Astrocyte of the cerebellum (primary cell): ENCODE results near the gene C1orf94.

Experiments used
- DNase-seq: peaks from one replicate; pipeline ENCODE4 v3.0.0-alpha.2; 2011; ENCODE audit warnings: low read depth
- H3K4me3 ChIP-seq: 2 replicates; pipeline ENCODE4 v1.5.1; 2011; ENCODE audit warnings: mild to moderate bottlenecking, low read depth, low read length, moderate library complexity
- in situ Hi-C: cut with HindIII; loops from 2 replicates; pipeline ENCODE4 v1.10.0; 2017; ENCODE audit warnings: low sequenced_read_pairs
- TF ChIP-seq, protein P1 (sequence below): IDR thresholded peaks from 2 replicates; pipeline ENCODE4 v1.5.1; 2012; ENCODE audit warnings: low read length, low read depth, moderate library complexity, mild to moderate bottlenecking; ENCODE audit errors: missing control alignments

Gene C1orf94

DNA sequence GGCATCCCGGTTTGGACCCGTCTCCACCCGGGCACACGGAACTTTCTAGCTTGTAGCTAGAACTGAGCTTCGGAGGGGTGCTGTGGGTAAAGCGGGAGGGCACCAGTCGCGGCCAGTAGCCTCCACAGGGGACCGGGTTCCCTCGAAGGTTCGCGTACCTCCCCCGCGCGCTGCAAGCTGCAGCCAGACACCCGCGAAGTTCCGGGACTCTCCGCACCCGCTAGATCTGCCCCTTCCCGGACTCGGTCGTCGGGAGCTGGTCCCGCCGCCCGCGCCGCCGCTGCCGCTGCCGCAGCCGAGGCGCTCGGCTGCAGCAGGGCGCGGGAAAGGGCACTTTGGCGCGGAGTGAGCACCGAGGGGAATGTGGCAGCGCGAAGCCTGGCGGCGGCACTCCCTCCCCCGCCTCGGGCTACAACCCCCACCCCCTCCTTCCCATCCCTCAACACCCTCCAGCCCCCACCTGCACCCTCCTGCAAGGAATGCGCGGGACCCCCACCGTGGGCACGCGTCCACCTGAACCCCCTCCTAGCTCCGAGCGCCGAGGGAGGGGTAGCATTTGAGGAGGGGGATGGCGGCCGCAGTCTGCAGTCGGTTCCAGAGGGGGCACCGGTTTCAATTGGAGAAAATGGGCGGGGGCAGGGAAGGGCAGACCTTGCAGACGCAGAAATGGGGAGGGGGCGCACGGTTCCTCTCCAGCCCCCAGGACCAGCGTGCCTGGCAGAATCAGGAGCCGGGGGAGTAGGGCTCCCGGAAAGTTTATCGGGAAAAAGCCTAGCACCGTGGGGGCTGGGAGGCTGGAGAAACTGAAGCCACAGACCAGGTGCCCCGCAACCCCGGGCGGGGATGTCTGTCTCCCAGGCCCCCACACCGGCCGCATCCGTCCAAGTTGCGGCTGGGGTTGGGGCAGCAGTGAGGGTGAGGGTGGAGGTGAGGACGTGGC lies 12.6 kb upstream of the C1orf94 start:
- in situ Hi-C loops = loop anchor here (5.0 to 25.0 kb wide), 2 partner anchors 42 to 427 kb away; no protein-coding TSS in a partner anchor
- TF ChIP-seq, protein P1, sequence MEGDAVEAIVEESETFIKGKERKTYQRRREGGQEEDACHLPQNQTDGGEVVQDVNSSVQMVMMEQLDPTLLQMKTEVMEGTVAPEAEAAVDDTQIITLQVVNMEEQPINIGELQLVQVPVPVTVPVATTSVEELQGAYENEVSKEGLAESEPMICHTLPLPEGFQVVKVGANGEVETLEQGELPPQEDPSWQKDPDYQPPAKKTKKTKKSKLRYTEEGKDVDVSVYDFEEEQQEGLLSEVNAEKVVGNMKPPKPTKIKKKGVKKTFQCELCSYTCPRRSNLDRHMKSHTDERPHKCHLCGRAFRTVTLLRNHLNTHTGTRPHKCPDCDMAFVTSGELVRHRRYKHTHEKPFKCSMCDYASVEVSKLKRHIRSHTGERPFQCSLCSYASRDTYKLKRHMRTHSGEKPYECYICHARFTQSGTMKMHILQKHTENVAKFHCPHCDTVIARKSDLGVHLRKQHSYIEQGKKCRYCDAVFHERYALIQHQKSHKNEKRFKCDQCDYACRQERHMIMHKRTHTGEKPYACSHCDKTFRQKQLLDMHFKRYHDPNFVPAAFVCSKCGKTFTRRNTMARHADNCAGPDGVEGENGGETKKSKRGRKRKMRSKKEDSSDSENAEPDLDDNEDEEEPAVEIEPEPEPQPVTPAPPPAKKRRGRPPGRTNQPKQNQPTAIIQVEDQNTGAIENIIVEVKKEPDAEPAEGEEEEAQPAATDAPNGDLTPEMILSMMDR = no peak
- DNase-seq = no peak
- peak overlapping the region; percentile 63 for H3K4me3 ChIP-seq

DNA sequence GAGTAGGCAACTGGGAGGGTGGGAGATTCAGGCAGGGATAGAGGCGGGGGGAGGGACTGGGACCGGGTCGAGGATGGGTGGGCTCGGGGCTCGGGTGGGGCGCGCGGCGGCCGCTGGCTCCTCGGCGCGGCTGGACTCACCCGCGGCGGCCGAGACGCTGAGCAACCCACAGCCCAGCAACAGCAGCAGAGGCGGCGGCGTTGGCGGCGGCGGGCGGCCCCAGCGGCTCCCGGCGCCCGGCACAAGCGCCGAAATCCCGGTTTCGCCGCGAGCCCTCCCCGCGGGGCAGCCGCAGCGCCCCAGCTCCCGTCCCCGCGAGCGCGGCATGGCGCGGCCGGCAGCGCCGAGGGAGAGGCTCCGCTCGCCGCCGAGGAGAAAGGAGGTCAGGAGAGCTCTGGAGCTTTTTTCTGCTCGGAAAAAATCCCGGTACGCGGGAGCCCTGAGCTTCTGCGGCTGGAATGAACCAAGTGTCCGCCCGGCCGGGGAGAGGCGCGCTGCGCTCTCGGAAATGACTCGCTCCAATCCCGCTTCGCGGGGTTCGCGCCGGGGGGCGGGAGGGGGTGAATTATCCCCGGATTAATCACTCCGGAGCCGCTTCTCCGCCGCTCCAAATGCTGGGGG lies 11.8 kb upstream of the C1orf94 start, which contains the start of gene CSMD2:
Gene CSMD2, minus strand, starts transcription at position 460 of the 621 bp plus-strand sequence. Its CDS starts 133 bp downstream, at position 327.
- DNase-seq = peak; percentile 31
- TF ChIP-seq, protein P1 = no peak
- in situ Hi-C loops = loop anchor here (5.0 to 25.0 kb wide), 2 partner anchors 43 to 428 kb away; no protein-coding TSS in a partner anchor
- H3K4me3 ChIP-seq = peak within 1 kb of the TSS; percentile 63

DNA sequence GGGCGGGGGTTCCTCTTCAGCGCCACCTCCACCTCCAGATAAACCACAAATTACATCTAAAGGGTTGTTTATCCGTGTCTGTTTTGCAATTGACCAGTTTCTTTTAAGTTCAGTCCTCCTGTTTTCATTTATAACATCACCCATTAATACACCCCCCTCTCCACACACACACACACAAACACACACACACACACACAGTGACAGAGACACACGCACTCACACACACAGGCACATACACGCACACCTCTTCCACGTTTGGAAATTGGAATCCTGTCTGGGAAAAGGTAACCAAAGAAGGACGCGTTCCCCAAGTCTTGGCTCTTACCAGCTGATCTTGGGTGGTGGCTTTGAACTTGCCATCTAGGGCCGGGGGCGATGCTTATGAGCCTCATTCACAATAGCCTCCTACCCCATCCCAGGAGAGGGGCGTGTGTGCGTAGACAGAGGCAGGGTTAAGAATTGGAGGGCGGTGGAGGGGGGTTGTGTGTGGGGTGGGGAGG lies 11.2 kb upstream of the C1orf94 start:
- TF ChIP-seq, protein P1 = no peak

DNA sequence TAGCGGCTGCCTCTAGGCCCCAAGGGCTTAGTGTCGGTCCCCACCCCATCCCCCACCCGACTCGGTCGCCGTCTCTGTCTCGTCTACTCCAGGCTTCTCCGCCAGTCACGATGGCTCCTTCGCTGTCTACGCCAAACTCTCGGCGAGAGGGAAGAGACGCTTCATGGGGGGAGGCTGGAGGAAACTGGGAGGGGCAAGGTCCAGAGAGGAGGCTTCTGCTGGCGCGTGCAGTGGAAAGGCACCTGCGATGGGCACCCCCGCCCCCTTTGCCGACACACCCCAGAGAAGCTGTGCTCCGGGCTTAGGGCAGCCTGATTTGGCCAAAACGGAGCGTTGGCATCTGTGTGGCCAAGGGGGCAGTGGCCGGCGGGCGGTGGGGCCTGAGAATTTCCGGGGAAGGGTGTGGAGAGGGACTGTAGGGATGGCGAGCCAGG lies 10.5 kb upstream of the C1orf94 start:
- H3K4me3 ChIP-seq = peak overlapping the region; percentile 23
- TF ChIP-seq, protein P1 = no peak
- no peak for DNase-seq
- in situ Hi-C loops = loop anchor here (25.0 kb wide), 1 partner anchor 429 kb away; no protein-coding TSS in a partner anchor

More for the DNA sequence above, 11.2 kb upstream of the C1orf94 start:
- DNase-seq = no peak
- H3K4me3 ChIP-seq = peak overlapping the region; percentile 63
- in situ Hi-C loops = loop anchor here (25.0 kb wide), 1 partner anchor 428 kb away; no protein-coding TSS in a partner anchor

DNA sequence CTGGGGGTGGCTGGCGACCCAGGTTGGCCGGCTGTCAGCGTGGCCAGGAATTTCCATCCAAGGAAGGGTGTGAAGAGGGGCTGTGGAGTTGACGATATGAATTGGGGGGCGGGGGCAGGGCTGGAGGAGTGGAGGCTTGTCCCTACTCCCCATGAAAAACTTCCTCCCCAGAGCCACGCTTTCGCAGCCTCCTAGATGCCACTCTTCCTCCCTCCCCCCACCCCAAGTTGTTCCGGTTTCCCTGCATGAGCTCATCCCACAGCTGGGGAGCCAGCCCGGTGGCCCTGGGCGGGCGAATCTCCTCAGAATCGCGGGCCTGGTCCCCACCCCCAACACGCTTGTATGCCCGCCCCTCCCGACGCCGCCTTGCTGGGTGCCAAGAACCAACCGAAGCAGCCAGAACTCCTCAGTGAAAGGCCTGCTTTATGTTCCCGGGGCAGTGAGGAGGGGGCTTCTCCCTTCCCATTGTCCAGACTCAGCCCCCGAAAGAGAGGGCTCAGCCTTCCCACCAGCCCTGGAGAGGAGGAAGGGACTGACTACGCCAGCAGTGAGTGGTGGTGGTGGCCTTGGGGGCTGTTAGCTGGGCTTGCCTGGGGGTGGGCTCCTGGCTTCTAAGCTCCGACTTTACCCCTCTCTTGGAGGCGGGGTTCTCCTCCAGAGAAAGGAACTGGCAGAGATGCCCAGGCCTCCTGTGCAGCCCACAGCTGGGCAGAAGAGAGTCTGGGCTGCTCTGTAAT lies 9.9 kb upstream of the C1orf94 start:
- DNase-seq = no peak
- TF ChIP-seq, protein P1 = no peak
- peak overlapping the region; percentile 23 for H3K4me3 ChIP-seq
- in situ Hi-C loops = loop anchor here (25.0 kb wide), 1 partner anchor 429 kb away; no protein-coding TSS in a partner anchor

DNA sequence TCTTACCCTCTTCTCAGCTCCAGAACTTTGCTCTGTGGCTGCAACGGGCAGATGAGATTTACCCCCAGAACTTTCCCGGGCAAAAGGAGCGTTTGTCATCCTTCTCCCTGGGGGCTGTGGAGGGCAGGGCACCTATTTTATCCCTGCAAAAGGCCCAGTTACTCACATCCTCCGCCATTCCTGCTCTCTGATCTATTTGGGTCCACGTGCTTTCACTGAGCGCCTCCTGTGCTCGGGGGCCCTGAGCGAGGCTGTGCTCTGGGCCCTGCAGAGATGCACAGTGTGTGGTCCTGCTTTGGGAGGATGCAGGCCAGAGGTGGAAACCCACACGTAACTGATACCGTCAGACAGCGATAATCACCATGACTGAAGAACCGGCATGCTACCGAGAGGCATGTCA lies 9.3 kb upstream of the C1orf94 start:
- DNase-seq = no peak
- H3K4me3 ChIP-seq = no peak overlapping the region
- in situ Hi-C loops = loop anchor here (25.0 kb wide), 1 partner anchor 430 kb away; no protein-coding TSS in a partner anchor
- TF ChIP-seq, protein P1 = no peak
